HG02798 (cell line): ENCODE results near the gene LEMD3.
A peak's percentile ranks its signal among the peaks of the same experiment; 100 is the strongest.
"Not testable (repeated sequence)": the region's sequence is repeated elsewhere in the genome, so short reads cannot be mapped to it uniquely, and the experiment has no call there.

Source experiments
- ATAC-seq: cut with Tn5 transposase; IDR thresholded peaks from one replicate; pipeline ENCODE4 v1.9.1; 2021; ENCODE audit warnings: mild to moderate bottlenecking; ENCODE audit not compliant: unreplicated experiment, poor library complexity

The LEMD3 gene

DNA sequence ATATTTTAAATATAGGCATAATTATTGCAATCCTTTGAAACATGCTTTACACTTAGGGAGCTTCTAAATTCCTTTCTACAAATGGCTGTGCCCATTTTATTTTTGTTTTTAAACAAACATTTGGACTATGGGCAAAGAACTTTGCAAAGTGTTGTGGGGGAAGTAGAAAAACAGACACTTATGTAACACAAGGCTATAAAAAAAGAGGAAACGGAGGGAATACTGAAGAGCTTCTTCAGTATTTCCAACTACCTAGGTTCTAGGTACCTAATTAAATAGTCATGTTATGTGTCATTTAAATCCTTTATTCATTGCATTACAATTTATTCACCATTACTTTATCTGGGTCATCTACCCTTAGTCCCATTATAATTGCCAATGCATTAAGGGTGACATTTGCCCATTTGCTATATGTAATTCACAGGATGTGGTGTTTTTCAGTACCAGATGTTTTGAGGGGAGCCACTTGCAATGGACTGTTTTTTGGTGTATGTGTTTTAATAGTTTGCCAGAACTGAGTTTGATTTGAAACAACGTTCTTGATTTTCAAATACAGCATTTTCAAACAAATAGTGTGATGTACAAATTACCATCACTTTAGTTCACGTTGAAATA is 107.6 kb downstream of the LEMD3 start:
- ATAC-seq = no peak

DNA sequence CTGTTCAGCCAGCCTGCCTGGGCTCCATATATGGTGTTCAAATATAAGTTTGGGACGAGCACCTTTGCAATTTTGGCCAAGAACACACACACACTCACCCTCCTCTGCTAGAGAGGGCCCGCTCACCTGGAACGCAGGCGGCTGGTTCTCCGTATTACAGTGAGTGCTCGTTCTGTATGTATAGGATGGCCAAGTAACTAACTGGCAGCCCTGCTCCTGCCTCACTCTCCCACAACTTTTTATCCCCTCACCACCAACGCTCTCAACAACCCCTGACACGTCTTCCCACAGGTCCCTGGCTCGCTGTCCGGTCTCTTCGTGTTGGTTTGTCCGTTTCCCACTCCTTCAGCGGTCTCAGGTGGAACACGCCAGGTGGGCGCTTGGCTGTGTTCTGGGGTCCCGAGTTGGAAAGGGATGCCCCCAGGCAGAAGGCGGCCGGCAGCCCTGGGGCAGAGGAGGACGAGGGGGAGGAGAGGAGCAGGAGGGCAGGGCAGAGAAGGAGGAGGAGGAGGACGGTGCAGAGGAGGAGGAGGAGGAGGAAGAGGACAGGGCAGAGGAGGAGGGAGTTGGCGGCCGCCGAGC is 108.7 kb downstream of the LEMD3 start:
- ATAC-seq = no peak

DNA sequence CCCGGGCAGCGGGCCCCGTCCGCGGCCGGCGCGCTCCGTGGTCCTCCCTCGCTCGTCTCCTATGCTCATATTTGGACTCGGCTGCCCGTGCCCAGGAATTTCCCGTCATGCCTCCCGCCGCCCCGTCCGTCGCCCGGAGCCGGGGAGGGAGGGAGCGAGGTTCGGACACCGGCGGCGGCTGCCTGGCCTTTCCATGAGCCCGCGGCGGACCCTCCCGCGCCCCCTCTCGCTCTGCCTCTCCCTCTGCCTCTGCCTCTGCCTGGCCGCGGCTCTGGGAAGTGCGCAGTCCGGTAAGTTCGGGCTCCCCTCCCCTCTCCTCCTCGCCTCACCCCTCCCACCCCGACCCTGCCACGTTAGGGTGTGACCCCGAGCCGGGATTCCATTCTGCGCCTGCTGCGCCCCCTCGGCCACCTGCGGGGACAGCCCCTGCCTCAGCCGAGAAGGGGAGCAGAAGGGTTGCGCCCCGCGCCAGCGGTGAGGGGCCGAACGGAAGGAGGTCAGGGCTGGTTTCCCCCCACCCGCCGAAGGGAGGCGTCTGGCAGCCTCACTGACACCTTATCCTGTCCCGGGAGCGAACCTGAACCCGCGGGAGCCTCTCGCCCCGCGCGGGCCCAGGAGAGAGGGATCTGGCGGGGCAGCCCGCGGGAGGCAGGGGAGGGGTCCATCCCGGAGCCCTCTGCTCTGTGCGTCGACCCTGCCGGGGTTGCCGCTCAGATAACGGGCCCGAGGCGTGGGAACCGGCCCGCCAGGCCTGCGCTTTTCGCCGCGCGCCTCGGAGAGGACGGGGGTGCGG is 109.4 kb downstream of the LEMD3 start, which contains the start of gene MSRB3:
Gene MSRB3 (plus strand): TSS at position 108 of the 793 bp plus-strand sequence. CDS start 29,897 bp downstream, outside the sequence.
- ATAC-seq = peak; percentile 63

DNA sequence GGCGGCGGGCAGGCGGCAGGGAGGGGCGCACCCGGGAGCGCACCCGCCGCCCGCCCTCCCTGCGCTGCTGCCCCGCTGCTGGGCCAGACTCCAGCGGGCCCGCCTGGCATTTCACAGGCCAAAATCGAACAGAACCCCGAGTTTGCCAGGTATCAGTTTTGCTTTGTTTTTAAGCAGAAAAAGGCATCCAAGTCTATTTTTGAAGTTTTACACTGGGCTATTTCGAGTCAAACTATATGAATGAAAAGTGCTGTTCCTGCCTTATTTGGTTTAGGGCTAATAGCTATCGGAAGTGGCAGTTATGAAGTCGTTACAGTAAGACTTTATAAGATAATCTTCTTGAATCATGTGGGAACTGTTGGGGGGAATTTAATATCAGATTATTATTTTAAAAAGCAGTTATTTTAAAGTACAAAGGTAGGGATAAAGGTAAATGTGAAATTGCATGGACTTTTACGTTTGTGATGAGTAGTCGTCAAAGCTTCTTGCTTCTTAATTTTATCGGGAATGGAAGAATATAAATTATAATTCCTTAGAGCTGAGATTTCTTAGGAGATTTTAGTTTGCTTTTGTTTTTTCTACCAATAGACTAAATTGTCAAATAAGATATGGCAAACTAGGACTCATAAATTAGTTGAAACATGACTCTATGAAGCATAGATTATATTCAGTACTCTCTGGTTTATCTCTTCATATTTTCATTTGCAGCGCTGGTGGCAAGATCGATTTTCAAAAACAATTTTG is 110.2 kb downstream of the LEMD3 start:
- peak; percentile 11 for ATAC-seq

DNA sequence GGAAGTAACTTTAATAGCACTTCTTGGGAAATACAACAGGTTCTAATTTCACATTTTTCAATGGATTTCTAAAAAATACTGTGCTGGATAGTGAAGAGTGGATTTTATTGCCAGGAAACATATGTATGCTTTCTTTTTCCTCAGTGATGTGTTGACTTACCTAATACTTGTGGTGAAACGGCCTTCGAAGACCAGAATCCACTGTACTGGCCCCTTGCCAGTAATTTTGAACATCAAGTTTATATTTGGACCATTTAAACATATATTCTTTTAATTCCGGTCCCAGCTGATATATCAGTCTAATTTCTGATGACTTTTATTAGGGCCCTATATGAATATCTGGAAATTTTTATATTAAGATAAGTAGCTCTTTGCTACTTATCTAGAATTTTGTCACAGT is 110.9 kb downstream of the LEMD3 start:
- no peak for ATAC-seq

DNA sequence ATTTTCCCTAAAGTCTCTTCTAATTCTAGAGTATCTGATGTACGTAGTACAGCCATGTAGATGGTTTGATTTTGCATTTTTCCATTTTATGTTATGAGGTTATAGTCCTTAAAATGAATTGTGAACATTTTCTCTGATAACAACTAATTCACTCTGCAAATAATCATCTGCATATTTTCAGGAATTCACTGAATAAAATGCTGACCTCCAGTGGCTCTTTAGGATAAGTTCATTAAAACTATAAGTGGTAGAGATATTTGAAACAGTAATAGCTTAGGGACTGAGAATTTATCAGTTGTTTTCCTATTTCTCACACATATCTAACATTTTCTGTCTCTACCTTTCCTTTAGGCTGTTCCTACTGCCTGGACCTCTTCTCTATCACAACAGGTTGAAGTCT is 113.5 kb downstream of the LEMD3 start:
- ATAC-seq = no peak

DNA sequence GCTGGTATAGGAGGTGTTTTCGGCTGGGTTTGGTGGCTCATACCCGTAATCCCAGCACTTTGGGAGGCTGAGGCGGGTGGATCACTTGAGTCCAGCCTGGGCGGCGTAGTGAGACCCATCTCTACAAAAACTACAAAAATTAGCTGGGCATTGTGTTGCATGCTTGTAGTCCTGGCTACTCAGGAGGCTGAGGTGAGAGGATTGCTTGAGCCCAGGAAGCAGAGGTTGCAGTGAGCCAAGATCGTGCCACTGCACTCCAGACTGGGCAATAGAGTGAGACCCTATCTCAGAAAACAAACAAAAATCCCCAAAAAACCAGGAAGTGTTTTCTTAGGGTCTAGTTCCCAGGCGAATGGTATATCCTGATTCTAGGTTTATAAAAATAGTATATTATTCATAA is 116.1 kb downstream of the LEMD3 start:
- ATAC-seq = not testable (repeated sequence)

DNA sequence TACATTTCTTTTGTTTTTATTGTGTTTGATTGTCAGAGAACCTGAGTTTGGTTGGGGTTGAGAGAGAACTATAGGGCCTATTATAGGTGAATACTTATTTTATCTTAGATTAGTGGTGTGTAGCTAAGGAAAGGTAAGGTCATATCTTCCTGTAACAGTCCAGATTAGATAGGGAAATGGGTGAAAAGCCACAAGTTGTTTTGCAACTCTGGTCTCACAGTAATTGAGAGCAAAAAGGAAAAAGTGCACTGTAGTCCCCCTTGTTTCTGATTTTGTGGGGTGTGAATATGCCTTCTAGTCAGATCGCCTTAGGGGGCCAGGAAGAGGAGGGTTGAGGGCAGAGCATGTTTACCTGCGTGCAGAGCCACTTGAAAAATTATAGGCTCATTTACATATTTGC is 118.0 kb downstream of the LEMD3 start:
- ATAC-seq = no peak

DNA sequence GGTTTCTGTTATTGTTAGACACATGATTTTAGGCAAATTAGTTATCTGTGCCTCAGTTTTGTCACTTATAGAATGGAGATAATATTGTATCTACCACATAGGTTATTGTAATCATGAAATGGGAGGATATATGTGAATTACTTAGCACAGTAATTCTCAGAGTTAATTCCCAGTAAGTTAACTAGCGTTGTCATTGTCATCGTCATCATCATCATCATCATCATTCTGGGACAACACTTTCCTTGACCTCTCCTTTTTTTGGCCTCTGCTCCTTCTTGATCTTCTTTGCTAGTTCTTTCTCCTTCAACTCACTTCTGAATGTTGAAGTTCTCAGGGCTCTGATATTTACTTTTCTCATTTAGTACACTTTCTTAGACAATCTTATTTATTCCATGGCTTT is 122.9 kb downstream of the LEMD3 start:
- no peak for ATAC-seq

DNA sequence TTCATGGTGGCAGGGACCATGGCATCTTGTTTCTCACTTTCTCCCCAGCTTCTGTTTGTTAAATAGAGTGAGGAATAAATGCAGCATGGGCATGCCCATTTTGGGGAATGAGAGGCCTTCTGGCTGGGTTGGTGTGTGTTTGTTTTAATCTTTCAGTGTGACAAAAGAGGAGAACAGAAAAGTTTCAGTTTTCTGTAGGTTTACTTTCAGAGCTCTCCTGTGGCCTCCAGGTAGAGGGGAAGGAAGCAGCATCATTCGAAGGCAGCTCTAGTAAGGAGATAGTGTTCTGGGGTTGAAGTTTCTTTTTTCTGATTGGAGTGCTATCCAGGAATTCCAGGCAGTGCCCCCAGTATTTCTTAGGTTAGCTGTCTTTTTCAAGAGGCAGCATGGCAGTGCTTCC is 124.4 kb downstream of the LEMD3 start:
- ATAC-seq = no peak

DNA sequence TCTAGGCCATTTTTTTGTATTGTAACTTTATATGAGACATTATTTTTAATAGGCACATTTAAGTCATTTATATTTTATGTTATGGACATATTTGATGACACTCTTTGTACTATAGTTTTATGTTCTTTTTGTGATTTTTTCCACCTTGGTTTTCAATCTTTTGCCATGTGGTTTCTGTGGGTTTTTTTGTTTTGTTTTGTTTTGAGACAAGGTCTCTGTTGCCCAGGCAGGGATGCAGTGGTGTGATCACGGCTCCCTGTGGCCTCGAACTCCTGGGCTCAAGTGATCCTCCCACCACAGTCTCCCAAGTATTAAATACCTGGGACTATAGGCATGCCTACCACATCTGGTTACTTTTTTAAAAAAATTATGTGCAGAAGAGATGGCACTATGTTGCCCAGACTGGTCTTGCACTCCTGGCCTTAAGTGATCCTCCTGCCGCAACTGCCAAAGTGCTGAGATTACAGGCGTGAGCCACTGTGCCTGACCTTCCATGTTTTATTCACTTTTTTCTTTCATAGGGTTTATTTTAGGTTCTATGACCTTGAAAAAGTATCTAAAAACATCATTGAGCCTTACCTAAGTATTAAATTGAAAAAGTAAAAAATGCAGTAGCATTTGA is 125.4 kb downstream of the LEMD3 start:
- ATAC-seq = no peak

DNA sequence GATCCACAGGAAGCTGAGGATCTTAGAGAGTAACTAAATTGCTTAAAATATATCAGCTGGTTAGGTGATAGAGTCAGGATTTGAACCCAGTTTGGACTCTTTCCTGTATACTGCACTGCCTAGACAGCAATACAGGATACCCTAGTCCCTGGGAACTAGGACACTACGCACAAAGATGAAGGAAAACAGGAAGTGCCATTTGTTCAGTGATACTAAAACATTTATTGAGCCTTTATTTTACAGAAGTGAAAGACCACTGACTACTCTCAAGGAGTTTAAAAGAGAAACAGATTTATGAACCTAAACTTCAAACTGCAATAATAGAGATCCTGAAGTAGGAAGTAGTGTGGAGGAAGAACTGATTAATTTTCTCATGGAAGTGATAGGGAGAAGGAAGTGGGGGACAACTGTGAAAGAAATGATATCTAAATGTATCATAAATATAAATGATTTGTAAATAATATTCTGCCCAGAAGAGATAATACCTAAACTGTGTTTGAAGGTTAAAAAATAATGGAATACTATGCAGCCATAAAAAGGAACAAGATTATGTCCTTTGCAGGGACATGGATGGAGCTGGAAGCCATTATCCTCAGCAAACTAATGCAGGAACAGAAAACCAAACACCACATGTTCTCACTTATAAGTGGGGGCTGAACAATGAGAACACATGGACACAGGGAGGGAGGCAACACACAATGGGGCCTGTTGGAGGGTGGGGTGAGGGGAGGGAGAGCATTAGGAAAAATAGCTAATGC is 127.3 kb downstream of the LEMD3 start:
- ATAC-seq = no peak
